ENCODE results near the gene ABCA2.
"Not testable (repeated sequence)": the region's sequence is repeated elsewhere in the genome, so short reads cannot be mapped to it uniquely, and the experiment has no call there.

Gene ABCA2

DNA sequence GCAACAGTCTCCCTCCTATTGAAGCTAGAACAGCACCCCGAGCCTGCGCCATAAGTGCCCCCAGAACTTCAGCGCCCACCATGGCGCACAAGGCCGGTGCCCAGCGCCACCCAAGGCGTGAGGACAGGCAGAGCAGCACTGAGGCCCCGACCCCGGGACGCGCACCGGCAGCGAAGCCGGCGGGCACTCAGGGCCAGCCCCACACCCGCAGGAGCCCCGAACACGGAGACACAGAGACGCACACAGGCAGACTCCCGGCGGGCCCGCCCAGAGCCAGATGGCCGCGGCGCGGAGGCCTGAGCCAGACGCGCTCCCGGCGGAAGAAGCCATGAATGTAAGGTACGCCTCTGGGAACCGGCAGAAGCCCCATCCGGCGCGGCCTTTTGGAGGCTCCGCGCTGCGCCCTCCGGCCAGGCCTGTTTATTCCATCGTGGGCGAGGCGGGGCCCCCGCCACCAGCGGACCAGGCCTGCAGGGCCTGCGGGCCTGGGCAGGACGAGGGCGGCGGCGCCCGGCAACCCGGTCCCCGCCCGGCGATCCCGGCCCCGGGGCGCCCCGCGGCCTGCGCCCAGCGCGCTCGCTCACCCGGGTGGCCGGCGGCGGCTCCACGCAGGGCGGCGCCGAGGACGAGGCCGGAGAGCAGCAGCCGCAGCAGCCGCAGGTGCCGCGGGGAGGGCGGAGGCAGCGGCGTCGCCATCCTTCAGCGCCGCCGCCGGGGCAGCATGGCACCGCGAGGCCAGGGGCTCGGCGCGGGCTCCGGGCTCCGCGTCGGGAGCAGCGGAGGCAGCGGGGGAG, 17.5 kb upstream of the ABCA2 start:
- no peak for DNase-seq

GRCh38 chr9:137044502-137045177, 16.6 kb upstream of the ABCA2 start:
- DNase-seq, result no peak

- no peak for DNase-seq
These were observed 16.0 kb upstream of the ABCA2 start for GRCh38 chr9:137044037-137044436.

GRCh38 chr9:137042751-137043727, 15.0 kb upstream of the ABCA2 start:
- DNase-seq, result no peak

- DNase-seq, result no peak
These were observed 13.1 kb upstream of the ABCA2 start for GRCh38 chr9:137041124-137041523.

- no peak for DNase-seq
These were observed 12.5 kb upstream of the ABCA2 start for GRCh38 chr9:137040568-137040967.

- no peak for DNase-seq
These were observed 11.8 kb upstream of the ABCA2 start for GRCh38 chr9:137039611-137040366.

GRCh38 chr9:137038916-137039315, 10.9 kb upstream of the ABCA2 start:
- no peak for DNase-seq

DNA sequence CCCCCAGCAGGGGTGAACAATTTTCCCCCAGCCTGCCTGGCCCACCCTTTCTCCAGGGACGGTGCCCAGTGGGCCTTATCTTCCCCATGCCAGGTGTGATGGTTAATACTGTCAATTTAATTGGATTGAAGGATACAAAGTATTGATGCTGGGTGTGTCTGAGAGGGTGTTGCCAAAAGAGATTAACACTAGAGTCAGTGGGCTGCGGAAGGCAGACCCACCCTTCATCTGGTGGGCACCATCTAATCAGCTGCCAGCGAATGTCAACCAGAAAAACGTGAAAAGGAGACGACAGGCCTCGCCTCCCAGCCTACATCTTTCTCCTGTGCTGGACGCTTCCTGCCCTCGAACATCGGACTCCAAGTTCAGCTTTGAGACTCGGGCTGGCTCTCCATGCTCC, 9.4 kb upstream of the ABCA2 start:
- no peak for DNase-seq

DNA sequence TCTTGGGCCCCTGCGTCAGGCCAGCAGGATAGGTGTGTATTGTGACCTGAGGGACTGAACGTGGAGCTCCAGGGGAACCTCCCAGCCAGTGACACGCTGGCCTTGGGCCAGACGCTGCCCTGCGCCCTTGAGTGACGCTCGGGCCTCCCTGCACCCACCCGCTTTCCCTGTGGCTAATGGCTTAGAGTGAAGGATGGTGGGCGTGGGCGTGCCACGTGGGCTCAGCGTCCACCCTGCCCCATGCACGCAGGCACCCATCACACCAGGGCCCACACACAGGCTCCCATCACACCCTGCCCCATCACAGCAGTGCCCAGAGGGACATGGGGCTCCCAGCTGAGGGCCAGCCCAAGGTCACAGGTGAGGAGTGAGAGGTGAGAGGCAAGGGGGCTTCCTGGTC, 9.0 kb upstream of the ABCA2 start:
- DNase-seq, result no peak

DNA sequence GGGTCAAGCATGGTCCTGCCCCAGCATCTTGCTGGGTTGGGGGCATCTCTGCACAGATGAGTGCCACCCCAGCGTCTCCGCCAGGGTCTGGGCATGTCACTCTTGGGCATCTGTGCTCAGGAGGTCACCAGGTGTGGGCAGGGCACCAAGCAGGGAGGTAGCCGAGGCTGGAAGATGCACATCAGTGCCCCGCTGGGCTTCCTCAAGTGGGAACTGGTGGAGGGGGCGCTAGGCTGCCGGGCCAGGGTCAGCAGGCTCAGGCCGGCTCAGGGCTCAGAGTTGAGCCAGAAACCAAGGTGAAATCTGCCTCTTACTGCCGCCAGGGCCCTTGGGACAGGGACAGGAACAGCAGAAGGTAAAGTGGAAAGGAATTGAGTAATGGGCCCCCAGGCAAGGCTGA, 7.9 kb upstream of the ABCA2 start:
- DNase-seq, result no peak

GRCh38 chr9:137035507-137035834, 7.4 kb upstream of the ABCA2 start:
- DNase-seq, result no peak

DNA sequence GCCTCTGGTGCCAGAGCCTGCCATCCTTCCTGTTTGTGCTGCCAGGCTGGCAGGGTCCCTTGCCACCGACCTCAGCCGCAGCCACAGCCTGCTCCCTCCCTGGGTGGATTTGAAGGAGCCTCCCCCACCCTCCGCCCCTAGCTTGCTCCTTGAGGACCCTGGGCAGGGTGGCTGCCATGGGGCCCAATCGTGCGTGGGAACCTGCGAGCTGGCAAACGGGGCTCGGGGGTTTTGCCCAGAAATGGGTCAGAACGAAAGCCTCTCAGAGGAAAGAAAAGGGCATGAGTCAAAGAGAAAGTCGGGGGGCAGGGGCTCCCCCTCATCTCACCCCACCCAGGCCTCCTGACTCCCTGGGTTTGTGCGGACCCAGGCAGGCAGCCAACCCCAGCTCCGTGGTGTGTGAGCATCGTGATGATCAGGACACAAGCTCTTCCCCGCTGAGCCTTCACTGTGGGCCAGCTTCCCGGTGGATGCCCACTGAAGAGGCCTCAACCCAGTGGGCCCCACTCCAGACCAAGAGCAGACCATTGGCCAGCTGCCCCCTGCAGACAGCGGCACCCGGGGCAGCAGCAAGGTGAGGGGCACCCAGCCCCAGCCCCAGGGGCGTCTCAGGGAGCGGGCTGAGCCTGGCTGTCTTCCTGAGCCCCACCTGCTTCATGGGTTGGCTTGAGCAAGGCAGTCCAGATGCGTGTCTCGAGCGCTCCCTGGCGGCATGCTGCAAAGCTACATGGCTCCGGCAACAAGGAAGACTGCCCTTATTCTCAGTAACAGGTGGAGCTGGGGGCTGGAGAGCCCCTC, 6.9 kb upstream of the ABCA2 start:
- peak; percentile 70 for DNase-seq

DNA sequence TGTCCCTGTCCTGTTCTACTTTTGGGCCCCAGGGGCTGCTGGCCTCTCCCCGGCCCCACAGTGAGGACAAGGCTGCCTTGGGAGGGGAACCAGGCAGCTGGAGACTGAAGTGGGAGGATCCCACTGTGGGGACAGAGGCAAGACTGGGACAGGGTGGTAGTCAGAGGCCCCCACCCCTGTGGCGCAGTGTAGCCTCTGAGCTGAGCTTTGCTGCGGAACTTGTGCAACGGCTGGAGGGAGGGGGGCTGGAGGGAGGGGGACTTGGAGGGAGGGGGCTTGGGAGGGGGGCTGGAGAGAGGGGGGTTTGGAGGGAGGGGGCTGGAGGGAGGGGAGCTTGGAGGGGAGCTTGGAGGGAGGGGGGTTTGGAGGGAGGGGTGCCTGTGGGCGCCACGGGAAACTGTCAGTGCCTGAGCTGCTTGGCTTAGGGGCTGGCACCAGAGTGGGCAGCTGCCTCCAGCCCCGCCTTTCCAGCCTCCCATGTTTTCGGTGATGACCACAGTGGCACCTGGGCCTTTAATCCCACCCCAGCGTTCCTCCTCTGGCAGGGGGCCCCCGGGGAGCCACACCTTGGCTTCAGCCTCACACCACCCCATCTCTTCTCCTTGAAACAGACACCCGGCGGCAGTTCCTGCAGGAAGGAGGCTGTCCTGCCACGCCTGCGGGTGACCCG, 6.1 kb upstream of the ABCA2 start:
- DNase-seq, result no peak

GRCh38 chr9:137033481-137033880, 5.4 kb upstream of the ABCA2 start:
- DNase-seq, result not testable (repeated sequence)

- DNase-seq, result no peak
These were observed 4.8 kb upstream of the ABCA2 start for GRCh38 chr9:137032858-137033257.

GRCh38 chr9:137031904-137032640, 4.0 kb upstream of the ABCA2 start, which contains the start of gene FUT7:
FUT7 (minus strand) TSS chr9:137032088; CDS start chr9:137031991, 97 bp downstream.
- DNase-seq, result no peak

DNA sequence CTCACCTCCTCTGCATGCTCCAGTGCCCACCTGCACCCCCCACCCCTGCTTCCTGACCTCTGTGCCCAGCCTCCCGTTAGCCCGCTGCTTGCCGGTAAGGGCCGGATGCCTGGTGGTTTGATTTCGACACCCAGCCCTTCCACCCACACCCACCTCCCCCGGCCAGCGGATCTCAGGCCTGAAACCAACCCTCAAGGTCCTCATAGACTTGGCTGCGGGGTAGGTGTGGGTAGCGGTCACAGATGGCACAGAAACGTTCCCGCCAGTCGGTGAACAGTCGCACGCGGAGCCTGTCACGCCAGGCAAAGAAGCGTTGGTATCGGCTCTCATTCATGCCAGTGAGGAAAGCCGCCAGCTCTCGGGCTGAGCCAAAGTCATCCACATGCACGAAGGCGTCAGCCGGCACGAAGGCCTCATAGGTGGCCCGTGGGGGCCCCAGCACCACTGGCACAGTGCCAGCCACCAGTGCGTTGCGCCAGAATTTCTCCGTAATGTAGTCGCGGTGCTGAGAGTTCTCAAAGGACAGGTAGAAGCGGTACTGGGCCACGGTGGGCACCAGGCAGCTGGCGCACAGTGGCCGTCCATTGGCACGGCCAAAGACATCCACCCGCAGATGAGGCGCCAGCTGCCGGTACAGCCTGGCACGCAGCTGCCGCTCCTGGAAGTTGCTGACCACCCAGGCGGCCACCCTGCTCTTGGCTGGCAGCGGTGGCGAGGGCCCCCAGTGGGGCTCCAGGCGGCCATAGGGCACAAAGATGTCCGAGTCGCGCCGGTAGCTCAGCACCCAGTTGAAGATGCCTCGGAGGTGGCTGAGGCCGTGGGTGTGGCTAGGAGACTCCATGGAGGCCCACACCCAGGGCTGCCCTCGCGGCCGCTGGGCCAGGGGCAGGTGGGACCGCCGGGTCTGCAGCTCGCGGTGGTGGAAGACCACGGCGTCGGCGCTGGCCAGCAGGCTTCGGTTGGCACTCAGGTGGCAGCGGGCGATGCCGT, 2.8 kb upstream of the ABCA2 start:
- DNase-seq, result no peak

GRCh38 chr9:137030006-137030405, 2.0 kb upstream of the ABCA2 start:
- no peak for DNase-seq

Data from right kidney (tissue), 1 donor.